Stimulated activated CD8-positive, alpha-beta memory T cell treated with anti-CD3 and anti-CD28 coated beads, Interleukin-15, amount 100 ng/mL, for 24 hours (primary cell): ENCODE measurements around the gene FSTL4.

Experiments
- DNase-seq: peaks from one replicate; pipeline ENCODE4 v3.0.0-alpha.2; 2020; ENCODE audit warnings: low read depth

Gene FSTL4

GRCh38 chr5:133612249-133612860 is at the start of gene FSTL4:
TSS of gene FSTL4 (minus strand) at chr5:133612541.
- DNase-seq: no peak

GRCh38 chr5:133661389-133661788 is 49.0 kb upstream of the FSTL4 start:
- no peak for DNase-seq

GRCh38 chr5:133658327-133658726 is 46.0 kb upstream of the FSTL4 start:
- no peak for DNase-seq

- DNase-seq: no peak
Measured at GRCh38 chr5:133657036-133657435, 44.7 kb upstream of the FSTL4 start.

- DNase-seq: no peak
Measured at GRCh38 chr5:133655966-133656365, 43.6 kb upstream of the FSTL4 start.

GRCh38 chr5:133653760-133654049 is 41.4 kb upstream of the FSTL4 start:
- no peak for DNase-seq

GRCh38 chr5:133652951-133653759 is 40.8 kb upstream of the FSTL4 start:
- no peak for DNase-seq

- no peak for DNase-seq
Measured at GRCh38 chr5:133644000-133644865, 31.9 kb upstream of the FSTL4 start.

GRCh38 chr5:133643365-133643764 is 31.0 kb upstream of the FSTL4 start:
- no peak for DNase-seq

- DNase-seq: no peak
Measured at GRCh38 chr5:133642153-133642722, 29.9 kb upstream of the FSTL4 start.

GRCh38 chr5:133641683-133642082 is 29.3 kb upstream of the FSTL4 start:
- no peak for DNase-seq

GRCh38 chr5:133639850-133640528 is 27.6 kb upstream of the FSTL4 start:
- DNase-seq: no peak

GRCh38 chr5:133638436-133638835 is 26.1 kb upstream of the FSTL4 start:
- no peak for DNase-seq

GRCh38 chr5:133637206-133637605 is 24.9 kb upstream of the FSTL4 start:
- DNase-seq: no peak

GRCh38 chr5:133635051-133635450 is 22.7 kb upstream of the FSTL4 start:
- no peak for DNase-seq

GRCh38 chr5:133627180-133627579 is 14.8 kb upstream of the FSTL4 start:
- DNase-seq: no peak

- DNase-seq: no peak
Measured at GRCh38 chr5:133624316-133624715, 12.0 kb upstream of the FSTL4 start.

GRCh38 chr5:133618141-133618540 is 5.8 kb upstream of the FSTL4 start:
- DNase-seq: no peak

GRCh38 chr5:133613743-133614142 is 1.4 kb upstream of the FSTL4 start:
- no peak for DNase-seq

- DNase-seq: no peak
Measured at GRCh38 chr5:133613184-133613583, 843 bp upstream of the FSTL4 start.

GRCh38 chr5:133611357-133612248 is 738 bp downstream of the FSTL4 start:
- no peak for DNase-seq
